Urinary bladder (tissue), 4 donors: ENCODE measurements around the gene JAG2. TPM values are rescaled to one million over a fixed set of nuclear protein-coding genes. Genes with fewer than 3 reads are reported as not detected.
A peak's percentile ranks its signal among the peaks of the same experiment; 100 is the strongest.

Experiments
- DNase-seq: peaks from one replicate; pipeline ENCODE4 v3.0.0-alpha.2; 2015; ENCODE audit errors: extremely low spot score
- H3K27ac ChIP-seq: one replicate; pipeline ENCODE4 v1.5.1; 2013; ENCODE audit warnings: low read depth, mild to moderate bottlenecking, moderate library complexity
- H3K36me3 ChIP-seq: one replicate; pipeline ENCODE4 v1.6.1; 2013; ENCODE audit warnings: mild to moderate bottlenecking, moderate library complexity; ENCODE audit not compliant: insufficient read depth
- H3K4me1 ChIP-seq: one replicate; pipeline ENCODE4 v1.6.1; 2013; ENCODE audit warnings: mild to moderate bottlenecking, moderate library complexity; ENCODE audit not compliant: insufficient read depth
- H3K4me3 ChIP-seq: one replicate; pipeline ENCODE4 v1.5.1; 2013; ENCODE audit warnings: low read depth, low read length
- WGBS: extraction: QIAGEN DNeasy Blood & Tissue Kit; methylation state at CpG from one replicate; pipeline ENCODE4 v1.1.7; 2013; 5-methylcytosine and 5-hydroxymethylcytosine counted together
- polyA plus RNA-seq: library from polyadenylated mRNA; stranded (reverse); fragments of 200-250 nt; gene quantifications from one replicate; pipeline ENCODE4 v1.2.3, GENCODE V29; 2013
- total RNA-seq: library from RNA; depleted of rRNA; stranded (reverse); fragments of >200 nt; gene quantifications from one replicate; pipeline ENCODE4 v1.2.3, GENCODE V29; 2014
- donor health status: healthy with polysubstance abuse.
- donor health status: healthy.

Gene JAG2
- total and polyA plus RNA-seq, 2 donors, result 11.2 to 22.4 TPM

GRCh38 chr14:105136401-105137322 is 31.9 kb downstream of the JAG2 start:
- H3K4me3 ChIP-seq, result no peak overlapping the region
- no peak for DNase-seq
- no peak overlapping the region for H3K27ac ChIP-seq
- 76% methylated on average over 50 of the region's 50 CpGs for WGBS
- no peaks in the 10 kb centered on the region for H3K36me3 ChIP-seq
- H3K4me1 ChIP-seq, result no peaks in the 10 kb centered on the region

DNA sequence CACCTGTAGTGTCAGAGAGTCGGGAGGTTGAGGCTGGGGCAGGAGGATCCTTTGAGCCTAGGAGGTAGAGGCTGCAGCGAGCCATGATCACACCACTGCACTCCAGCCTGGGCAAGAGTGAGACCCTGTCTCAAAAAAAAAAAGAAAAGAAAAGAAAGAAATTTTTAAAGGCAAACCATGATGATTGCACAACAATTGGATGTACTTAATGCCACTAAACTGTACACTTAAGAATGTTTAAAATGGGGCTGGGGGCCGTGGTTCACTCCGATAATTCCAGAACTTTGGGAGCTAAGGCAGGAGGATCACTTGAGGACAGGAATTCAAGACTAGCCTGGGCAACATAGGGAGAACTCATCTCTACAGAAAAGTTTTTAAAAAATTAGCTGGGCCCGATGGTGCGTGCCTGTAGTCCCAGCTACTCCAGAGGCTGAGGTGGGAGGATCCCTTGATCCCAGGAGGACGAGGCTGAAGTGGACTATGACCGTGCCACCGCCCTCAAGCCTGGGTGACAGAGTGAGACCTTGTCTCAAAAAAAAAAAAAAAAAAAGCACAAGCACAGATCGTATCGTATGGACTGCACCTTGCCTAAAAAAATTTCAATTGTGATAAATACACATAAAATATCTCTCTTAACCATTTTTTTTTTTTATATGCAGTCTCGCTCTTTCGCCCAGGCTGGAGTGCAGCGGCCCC is 32.7 kb downstream of the JAG2 start:
- WGBS, result 89% methylated on average over 14 of the region's 14 CpGs
- Histone ChIP-seq H3K4me1 (no peaks in the 10 kb centered on the region), H3K4me3 (no peak overlapping the region), H3K36me3 (no peaks in the 10 kb centered on the region), H3K27ac (no peak overlapping the region)
- no peak for DNase-seq

- WGBS, result 55% methylated on average over 4 of the region's 4 CpGs
- Histone ChIP-seq H3K4me1 (no peaks in the 10 kb centered on the region), H3K36me3 (no peaks in the 10 kb centered on the region), H3K4me3 (no peak overlapping the region), H3K27ac (no peak overlapping the region)
- no peak for DNase-seq
Measured at GRCh38 chr14:105132921-105133654, 35.5 kb downstream of the JAG2 start.

DNA sequence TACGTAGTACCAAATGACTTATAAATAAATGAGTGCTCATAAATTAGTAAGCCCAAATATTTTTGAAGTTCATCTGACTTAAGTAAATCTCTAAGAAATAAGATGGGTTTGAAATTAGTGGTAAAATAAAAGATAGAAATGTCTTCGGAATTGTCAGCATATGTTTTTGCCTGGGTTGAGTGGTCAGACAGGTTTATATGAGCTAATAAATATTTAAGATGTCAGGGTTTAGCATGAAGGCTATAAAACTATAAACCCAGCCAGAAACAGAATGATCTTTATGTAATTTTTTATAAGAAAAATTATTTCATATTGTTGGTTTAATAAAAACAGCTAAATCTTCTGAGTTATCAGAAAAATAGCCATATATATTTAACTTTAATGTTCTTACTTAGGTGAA is 37.3 kb downstream of the JAG2 start:
- Histone ChIP-seq H3K36me3 (no peaks in the 10 kb centered on the region), H3K4me3 (no peak overlapping the region), H3K4me1 (no peaks in the 10 kb centered on the region), H3K27ac (no peak overlapping the region)
- WGBS, result 81% methylated on average over 2 of the region's 2 CpGs
- no peak for DNase-seq

DNA sequence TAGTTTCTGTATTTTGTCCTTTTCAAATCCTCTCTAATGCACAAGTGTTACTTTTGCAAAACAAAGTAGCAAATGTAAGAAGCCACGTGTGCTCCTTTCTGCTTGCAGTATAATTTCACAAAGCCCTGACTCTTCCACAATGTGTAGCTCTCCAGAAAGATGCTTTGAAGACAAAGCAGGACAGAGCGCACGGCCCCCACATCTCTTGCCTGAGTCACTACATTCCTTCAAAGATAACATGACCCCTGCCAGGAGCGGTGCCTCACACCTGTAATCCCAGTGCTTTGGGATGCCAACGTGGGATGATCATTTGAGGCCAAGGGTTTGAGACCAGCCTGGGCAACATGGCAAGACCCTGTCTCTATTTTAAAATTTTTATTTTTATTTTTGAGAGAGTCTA is 40.5 kb downstream of the JAG2 start:
- Histone ChIP-seq H3K4me3 (no peak overlapping the region), H3K27ac (no peak overlapping the region), H3K4me1 (no peaks in the 10 kb centered on the region), H3K36me3 (no peaks in the 10 kb centered on the region)
- WGBS, result 45% methylated on average over 5 of the region's 5 CpGs
- DNase-seq, result no peak

- Histone ChIP-seq H3K36me3 (no peaks in the 10 kb centered on the region), H3K4me3 (no peak overlapping the region), H3K27ac (no peak overlapping the region), H3K4me1 (no peaks in the 10 kb centered on the region)
- 51% methylated on average over 9 of the region's 9 CpGs for WGBS
- no peak for DNase-seq
Measured at GRCh38 chr14:105126981-105127329, 41.6 kb downstream of the JAG2 start.

- no peaks in the 10 kb centered on the region for H3K4me1 ChIP-seq
- 74% methylated on average over 22 of the region's 22 CpGs for whole genome bisulfite sequencing
- DNase-seq, result no peak
- no peak overlapping the region for H3K4me3 ChIP-seq
- no peak overlapping the region for H3K27ac ChIP-seq
- H3K36me3 ChIP-seq, result no peaks in the 10 kb centered on the region
Measured at GRCh38 chr14:105126126-105126980, 42.2 kb downstream of the JAG2 start.

DNA sequence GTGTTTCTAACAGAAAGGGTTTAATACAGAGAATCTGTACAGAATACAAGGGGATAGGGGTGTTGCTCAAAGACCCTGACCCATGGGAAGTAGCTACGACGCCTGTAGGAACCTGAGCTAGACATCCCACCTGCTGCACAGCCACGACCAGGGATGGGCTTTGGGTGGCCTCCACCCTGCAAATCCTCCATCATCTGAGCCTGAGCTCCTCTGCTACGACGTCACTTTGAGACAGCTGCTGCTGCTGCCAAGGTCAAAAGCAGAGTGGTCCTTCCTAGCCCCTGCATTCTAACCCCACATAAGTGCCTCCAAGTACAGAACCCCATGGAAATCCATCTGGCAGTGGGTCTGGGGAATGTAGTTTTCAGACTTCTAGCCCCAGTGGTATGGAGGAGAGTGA is 43.8 kb downstream of the JAG2 start:
- Histone ChIP-seq H3K4me3 (no peak overlapping the region), H3K36me3 (no peaks in the 10 kb centered on the region), H3K27ac (no peak overlapping the region), H3K4me1 (no peaks in the 10 kb centered on the region)
- 53% methylated on average over 5 of the region's 5 CpGs for WGBS
- no peak for DNase-seq

DNA sequence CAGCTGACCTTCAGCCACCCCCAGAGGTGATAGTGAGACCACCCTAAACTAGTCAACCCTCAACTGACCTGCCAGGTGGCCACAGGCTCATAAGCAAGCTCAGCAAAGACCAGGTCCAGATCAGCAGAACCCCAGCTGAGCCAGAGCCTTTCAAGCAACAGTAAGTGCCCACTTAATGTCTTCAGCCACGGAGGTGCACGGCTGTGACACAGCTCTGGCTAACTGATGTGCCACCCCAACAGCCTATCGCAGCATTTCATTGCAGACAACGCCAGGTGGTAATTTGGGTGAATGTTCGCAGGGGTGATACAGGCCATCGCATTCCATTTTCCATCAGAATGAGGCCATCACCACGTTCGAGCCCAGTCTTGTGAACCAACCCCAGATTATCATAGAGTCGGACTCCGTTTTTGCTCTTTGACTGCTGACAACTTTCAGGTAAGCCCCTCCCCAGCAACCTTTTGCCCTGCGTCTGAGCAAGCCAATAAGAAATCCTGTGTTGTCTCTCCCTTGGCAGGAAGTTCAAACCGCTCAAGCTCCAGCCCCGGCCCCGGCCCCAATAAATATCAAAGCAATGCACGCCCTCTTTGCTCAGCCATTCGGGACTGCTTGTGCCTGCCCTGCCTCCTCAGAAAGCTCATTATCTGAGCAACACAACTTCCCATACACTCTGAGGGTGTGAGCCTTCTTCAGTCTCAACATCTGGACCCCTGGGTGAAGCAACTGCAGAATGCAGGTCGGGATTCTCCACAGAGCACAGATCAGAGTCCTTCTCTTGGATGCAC is 44.4 kb downstream of the JAG2 start:
- H3K36me3 ChIP-seq, result no peaks in the 10 kb centered on the region
- no peak overlapping the region for H3K27ac ChIP-seq
- WGBS, result 37% methylated on average over 17 of the region's 17 CpGs
- no peak for DNase-seq
- no peaks in the 10 kb centered on the region for H3K4me1 ChIP-seq
- H3K4me3 ChIP-seq, result no peak overlapping the region

DNA sequence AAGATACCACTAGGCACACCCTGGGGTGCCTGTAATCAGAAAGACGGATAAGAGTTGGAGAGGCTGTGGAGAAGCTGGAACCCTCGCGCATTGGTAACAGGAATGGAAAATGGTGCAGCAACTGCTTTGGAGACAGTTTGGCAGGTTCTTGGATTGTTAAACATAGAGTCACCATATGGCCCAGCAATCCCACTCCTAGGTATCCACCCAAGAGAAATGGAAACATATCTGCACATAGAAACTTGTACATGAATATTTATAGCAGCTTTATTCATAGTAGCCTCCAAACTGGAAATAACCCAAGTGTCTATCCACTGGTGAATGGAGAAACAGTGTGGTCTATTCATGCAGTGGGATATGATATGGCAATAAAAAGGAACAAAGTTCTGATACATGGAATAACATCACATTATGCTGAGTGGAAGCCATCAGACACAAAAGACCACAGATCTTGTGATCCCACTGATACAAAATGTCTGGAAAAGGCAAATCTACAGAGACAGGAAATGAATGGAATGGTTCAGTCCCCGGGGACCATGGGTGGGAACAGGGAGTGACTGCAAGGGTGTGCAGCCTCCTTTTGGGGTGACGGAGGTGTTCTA is 45.4 kb downstream of the JAG2 start:
- H3K36me3 ChIP-seq, result no peaks in the 10 kb centered on the region
- no peak overlapping the region for H3K27ac ChIP-seq
- H3K4me3 ChIP-seq, result no peak overlapping the region
- H3K4me1 ChIP-seq, result no peaks in the 10 kb centered on the region
- 91% methylated on average over 5 of the region's 5 CpGs for WGBS
- no peak for DNase-seq

- no peak for DNase-seq
- 63% methylated on average over 6 of the region's 6 CpGs for WGBS
Measured at GRCh38 chr14:105120056-105120455, 48.5 kb downstream of the JAG2 start.

GRCh38 chr14:105119408-105120025 is 49.1 kb downstream of the JAG2 start:
- H3K4me3 ChIP-seq, result no peak overlapping the region

More at GRCh38 chr14:105120056-105120455, 48.5 kb downstream of the JAG2 start:
- no peaks in the 10 kb centered on the region for H3K36me3 ChIP-seq
- H3K4me1 ChIP-seq, result no peaks in the 10 kb centered on the region
- H3K4me3 ChIP-seq, result no peak overlapping the region
- H3K27ac ChIP-seq, result no peak overlapping the region

More at GRCh38 chr14:105119408-105120025, 49.1 kb downstream of the JAG2 start:
- no peak for DNase-seq
- no peaks in the 10 kb centered on the region for H3K4me1 ChIP-seq
- H3K36me3 ChIP-seq, result no peaks in the 10 kb centered on the region
- 69% methylated on average over 12 of the region's 12 CpGs for WGBS
- peak overlapping the region; percentile 4 for H3K27ac ChIP-seq
